GM18867 (cell line): ENCODE data around the gene TOR1B.

Experiments
- ATAC-seq: cut with Tn5 transposase; IDR thresholded peaks from one replicate; pipeline ENCODE4 v1.9.1; 2021; ENCODE audit warnings: mild to moderate bottlenecking, moderate library complexity; ENCODE audit not compliant: unreplicated experiment

TOR1B gene

DNA sequence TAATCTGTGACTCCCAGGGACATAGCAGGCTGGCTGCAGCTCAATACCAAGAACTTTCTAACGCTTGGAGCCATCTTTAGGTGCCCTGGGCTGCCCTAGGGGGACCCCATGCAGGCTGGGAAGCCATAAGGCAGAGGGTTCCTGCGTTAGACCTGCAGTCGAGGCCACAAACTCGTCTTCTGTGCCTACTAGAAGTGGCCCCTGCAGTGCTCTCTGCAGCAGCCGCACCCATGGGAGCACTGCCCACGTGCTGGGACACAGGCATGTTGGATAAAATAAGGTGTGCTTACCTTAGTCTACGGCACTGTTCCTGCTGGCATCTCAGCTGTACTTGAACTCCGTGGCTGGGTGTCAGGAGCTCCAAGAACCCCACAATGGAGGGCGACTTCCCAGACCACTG is 9.4 kb downstream of the TOR1B start:
- no peak for ATAC-seq

GRCh38 chr9:129813661-129814060 is 10.7 kb downstream of the TOR1B start:
- no peak for ATAC-seq

DNA sequence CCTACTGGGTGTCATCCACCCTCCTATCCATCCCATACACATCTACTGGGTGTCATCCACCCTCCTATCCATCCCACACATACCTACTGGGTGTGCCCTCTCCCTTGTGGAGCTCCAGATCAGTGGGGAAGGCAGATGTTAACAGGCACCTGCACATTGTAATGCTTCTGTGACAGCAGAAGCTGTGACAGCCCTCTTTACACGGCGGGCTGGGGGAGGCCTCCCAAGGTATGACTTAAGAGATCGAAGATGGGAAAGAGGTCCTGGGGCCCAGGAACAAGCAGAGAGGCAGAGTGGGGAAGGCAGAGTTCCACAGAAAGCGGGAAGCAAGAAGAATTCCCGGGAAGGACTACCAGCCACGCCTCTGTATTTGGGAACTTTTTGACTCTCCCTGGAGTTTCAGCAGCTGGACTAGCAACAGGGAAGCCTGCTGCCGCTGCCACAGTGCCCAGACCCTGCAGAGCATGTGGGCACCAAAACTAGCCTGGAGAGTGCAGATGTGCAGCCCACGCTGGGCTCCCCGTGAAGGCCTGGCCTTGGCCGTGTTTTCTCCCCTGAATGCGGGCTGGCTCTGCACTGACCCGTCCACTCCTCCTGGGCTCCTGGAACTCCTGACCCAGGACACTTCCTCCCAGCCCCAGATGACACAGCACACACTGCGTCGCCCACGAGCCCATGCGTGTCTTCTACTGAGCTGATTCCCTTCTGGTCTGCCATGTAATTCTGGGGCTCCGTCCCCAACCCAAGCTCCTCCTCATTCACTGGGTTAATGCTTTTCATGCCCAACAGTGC is 11.6 kb downstream of the TOR1B start:
- no peak for ATAC-seq

DNA sequence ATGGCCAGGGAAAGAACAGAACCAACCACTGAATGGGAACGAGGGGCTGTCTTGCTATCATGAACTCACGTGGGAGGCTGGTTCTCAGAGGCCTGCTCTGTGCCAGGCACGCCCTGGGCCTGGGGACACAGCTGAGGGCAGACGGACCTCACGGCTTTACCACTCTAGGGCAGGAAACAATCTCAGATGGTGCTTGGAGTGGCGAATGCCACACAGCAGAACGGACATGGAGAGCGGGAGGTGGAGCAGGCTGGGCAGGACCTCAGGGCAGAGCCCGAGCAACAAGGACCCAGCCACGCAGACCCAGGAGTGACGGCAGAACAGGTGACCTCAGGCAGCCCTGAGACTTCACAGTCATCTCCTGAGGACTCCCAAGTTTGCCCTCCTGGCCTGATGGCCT is 12.3 kb downstream of the TOR1B start:
- ATAC-seq: no peak

DNA sequence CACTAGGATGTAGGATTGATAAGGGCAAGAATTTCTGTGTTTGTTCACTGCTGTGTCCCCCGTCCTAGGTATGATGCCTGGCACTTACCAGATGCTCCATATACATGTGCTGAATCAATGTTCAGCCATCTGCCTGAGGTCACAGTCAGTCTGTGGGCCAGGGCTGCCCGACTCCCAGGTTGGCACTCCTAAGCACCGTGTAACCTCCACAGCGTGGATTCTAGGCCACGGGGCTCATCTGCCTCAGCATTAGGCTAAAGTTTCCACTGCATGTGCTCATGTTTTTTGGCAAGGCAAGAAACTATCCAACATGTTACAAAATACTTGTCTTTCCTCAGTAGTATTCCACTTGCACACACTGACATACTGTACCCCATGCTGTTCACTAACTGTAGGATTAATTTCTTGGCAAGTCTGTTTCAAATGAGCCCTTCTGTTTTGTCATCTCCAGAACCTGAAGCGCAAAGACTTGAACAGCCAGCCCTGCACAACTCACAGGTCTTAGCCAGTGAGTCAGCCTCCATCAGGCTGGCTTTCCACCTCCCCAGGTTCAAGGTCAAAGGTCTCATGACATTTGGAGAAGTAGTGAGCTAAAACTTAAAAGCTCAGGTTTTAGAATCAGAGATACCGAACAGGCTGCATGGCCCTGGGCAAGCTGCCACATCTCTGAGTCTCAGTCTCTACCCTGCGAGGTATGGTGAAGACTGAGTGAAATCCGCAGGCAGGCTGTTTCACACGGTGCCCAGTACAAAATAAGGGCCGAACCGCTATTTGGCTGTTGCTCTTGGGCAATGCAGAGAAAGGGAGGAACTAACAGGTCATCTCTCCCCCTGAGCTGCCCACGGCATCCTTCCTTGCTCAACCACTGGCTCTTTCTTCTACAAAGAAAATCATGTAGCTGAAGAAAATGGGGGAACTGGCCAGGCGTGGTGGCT is 13.8 kb downstream of the TOR1B start:
- ATAC-seq: no peak

DNA sequence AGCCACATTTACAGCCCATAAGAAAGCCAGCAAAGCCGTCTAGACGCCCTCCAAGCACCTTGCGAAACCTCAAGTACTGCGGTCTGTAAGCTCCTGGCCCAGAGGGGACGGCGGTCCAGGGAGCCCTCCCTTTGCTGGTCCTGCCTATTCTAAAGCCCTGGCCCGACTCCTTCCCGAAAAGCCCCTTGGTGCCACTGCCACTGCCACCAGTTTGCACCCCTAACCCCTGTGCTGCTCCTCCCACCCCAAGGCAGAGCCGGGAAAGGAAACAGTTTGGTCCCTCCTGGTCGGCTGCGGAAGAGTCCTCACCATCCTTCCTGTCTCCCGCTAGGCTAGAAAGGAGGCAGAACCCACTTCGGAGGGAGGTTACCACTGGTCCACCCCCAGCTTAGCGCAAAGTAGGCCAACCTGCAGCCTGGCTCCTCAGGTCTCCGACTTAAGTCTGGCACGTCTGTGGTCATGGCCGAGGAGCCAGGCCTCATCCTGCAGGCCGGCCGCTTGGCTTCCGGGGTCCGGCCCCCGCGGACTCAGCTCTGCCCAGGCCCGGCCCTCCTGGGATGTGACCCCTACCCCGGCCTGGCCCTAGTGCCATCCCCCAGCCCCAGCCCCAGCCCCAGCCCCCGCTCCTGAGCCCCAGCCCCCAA is 20.0 kb downstream of the TOR1B start:
- ATAC-seq: no peak

GRCh38 chr9:129823542-129823934 is 20.6 kb downstream of the TOR1B start:
- no peak for ATAC-seq

GRCh38 chr9:129823935-129824601 is 21.1 kb downstream of the TOR1B start, which contains the start of gene TOR1A:
Gene TOR1A, minus strand, starts transcription at chr9:129824136. Its CDS starts 51 bp downstream, at chr9:129824085.
- peak; percentile 87 for ATAC-seq

GRCh38 chr9:129826344-129826743 is 23.4 kb downstream of the TOR1B start:
- ATAC-seq: no peak

- ATAC-seq: no peak
Measured at GRCh38 chr9:129826759-129827158, 23.8 kb downstream of the TOR1B start.

DNA sequence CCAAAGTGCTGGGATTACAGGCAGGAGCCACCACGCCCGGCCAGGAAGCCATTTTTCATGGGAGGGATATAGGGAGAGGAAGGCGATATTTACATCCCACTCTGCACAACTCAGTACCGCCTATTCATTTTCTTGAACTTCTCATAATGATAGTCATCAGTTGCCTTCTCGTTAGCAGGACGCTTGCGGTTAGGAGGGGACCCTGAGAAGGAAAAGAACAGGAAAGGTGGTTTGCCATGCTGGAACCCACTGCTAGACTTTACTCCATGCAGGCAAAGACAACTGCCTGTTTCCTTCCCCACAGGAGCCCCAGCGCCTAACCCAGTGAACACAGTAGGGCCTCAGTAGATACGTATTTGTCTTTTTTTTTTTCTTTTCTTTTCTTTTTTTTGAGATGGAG is 25.1 kb downstream of the TOR1B start:
- no peak for ATAC-seq

DNA sequence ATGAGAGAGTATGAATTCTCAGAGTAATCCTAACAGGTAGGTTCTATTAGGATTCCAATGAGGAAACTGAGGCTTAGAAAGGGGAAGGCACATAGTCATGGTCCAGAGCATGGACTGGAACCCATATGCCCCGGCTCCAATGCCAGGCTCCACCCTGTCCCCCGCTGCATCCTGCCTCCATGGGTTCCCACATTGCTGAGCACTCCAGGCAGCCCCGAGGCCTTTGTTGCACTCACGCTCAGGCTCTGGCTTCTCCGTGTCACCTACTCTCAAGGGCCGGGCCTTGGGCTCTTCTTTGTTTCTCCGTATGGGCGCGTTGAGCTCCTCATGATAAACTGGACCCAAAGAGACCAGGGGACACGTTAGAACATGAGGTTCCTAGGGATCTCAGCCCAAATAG is 26.0 kb downstream of the TOR1B start:
- ATAC-seq: no peak

GRCh38 chr9:129832982-129833381 is 30.0 kb downstream of the TOR1B start:
- no peak for ATAC-seq

- ATAC-seq: peak; percentile 20
Measured at GRCh38 chr9:129834489-129835127, 31.6 kb downstream of the TOR1B start.

DNA sequence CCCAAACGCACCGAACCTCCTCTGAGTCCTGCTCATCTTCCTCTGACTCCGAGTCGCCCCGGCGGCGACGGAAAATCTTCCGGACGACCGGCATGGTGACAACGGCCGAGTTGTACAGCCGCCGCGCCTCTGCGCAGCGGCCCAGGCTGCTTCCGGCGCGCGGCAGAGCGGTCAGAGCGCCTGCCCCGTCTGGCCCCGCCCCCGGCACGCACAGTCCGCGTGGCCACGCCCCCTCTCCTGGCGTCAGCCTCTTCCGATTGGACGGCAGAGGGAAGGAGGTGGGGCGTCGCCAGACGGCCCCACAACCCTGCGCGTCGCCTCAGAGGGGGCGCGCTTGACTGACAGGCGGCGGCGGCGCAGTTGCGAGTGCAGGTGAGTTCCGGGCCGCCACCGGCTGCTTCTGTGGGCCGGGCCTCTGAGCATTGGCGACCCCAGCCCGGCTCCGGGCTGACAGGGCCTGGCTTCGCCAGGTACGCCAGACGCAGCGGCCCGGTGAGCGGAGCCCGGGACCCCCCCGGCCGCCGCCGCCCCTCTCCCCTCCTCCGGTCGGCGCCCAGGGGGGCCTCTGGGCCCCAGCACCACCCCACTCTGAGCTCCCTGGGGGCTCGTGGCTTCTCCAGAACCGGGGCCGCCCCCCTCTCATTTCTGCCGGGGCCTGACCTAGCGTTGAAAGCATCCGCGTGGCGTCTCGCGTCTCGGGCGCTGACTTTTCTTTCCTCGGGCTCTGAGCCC is 32.3 kb downstream of the TOR1B start, which contains the start of the genes C9orf78 and USP20:
Gene C9orf78, minus strand, starts transcription at position 148 of the 732 bp plus-strand sequence. Its CDS starts 54 bp downstream, at position 94.
Gene USP20, plus strand, starts transcription at position 331 of the 732 bp plus-strand sequence. CDS start 17,098 bp downstream, outside the sequence.
- ATAC-seq: peak; percentile 92

- ATAC-seq: peak; percentile 1
Measured at GRCh38 chr9:129835860-129836223, 32.9 kb downstream of the TOR1B start.

DNA sequence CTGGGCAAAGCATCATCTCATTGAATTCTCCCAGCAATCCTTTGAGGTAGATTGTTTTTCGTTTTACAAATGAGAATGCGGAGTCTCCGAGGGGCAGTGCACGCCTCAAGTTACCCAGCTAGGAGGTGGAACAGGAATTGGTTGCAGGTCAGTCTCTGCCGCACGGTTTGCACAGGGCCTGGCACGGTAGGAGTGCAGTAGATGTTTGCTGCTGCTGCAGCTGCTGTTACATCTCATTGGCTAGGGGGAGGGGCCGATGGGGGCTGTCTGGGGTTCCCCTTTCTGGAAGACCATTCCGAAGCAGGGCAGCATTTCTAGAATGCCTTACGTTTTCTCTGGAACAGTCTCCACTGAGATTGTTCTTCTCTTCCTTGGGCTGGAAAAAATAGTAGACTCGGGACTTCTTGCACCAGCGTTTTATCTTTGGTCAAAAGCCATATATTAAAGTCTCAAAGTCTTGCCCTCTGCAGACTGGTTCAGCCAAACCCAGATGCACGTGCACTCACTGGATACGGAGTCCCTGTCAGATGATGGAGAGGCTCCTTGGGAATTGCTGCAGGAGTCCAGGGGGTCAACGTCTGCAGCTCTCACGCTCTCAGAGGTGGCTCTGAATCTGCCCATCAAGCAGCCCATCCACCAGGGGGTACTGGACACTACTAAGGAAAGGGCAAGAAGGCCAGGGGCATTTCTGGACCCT is 33.5 kb downstream of the TOR1B start:
- ATAC-seq: no peak

DNA sequence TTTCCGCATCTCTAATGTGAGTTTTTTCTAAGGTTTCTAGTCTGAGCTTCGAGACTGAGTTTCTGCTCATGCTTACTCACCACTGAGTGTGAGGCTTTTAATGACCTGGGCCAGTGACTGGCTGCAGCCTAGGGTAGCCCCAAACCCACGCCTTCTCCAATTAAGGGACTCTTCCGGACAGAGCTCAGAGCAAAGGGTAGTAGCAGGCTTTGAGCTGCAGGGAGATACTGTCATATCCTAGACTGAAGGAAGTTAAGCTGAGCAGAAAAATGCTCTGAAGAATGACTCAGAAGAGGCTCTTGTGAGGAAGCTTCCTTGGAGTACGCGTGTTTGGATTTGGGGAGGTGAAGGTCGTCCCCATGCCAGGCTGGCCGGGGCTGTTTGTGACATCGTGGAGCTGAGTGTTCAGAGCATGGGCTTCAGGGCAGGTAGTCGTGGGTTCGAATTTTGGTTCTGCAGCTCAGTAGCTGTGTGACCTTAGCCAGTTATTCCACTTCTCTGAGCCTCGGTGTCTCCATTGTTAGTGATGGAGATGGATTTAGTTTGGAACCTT is 35.8 kb downstream of the TOR1B start:
- no peak for ATAC-seq
